ENCODE results near the gene TJP1.

- no peak for TF ChIP-seq CTCF (IDR thresholded peaks at IDR 0.05)
- no peak for TF ChIP-seq EP300 (IDR thresholded peaks at IDR 0.05)
- TF ChIP-seq POLR2A (IDR thresholded peaks at IDR 0.05) = no peak
- TF ChIP-seq POLR2AphosphoS5 (IDR thresholded peaks at IDR 0.05) = no peak
These were observed 145.3 kb downstream of the TJP1 start for GRCh38 chr15:29676961-29677402.

Measured in suprapubic skin (tissue), 4 donors.